HUES64 (cell line): ENCODE results near the gene GRID1.

ENCODE experiments used
- H3K27ac ChIP-seq: 2 replicates; pipeline ENCODE4 v1.7.0; 2013; ENCODE audit warnings: low read depth, low read length, inconsistent platforms
- H3K27me3 ChIP-seq: 2 replicates; pipeline ENCODE4 v1.6.1; 2013; ENCODE audit warnings: mild to moderate bottlenecking, low read length; ENCODE audit not compliant: insufficient read depth
- H3K36me3 ChIP-seq: 2 replicates; pipeline ENCODE4 v1.6.1; 2013; ENCODE audit warnings: mild to moderate bottlenecking, low read length; ENCODE audit not compliant: insufficient read depth
- H3K4me1 ChIP-seq: 2 replicates; pipeline ENCODE4 v1.6.1; 2013; ENCODE audit warnings: mild to moderate bottlenecking, low read length, moderate library complexity; ENCODE audit not compliant: insufficient read depth
- H3K4me3 ChIP-seq: 2 replicates; pipeline ENCODE4 v1.5.1; 2013; ENCODE audit warnings: mild to moderate bottlenecking, low read length, moderate library complexity
- H3K9ac ChIP-seq: 2 replicates; pipeline ENCODE4 v1.6.1; 2013; ENCODE audit warnings: mild to moderate bottlenecking, low read depth, low read length
- H3K9me3 ChIP-seq: 2 replicates; pipeline ENCODE4 v1.6.1; 2013; ENCODE audit warnings: low read depth, low read length; ENCODE audit not compliant: insufficient read depth
- WGBS: fragments of 150-250, 120-280 bp; methylation state at CpG from one replicate; pipeline ENCODE4 v1.1.7; 2013; ENCODE audit warnings: missing lambda C conversion rate; 5-methylcytosine and 5-hydroxymethylcytosine counted together

Gene GRID1

DNA sequence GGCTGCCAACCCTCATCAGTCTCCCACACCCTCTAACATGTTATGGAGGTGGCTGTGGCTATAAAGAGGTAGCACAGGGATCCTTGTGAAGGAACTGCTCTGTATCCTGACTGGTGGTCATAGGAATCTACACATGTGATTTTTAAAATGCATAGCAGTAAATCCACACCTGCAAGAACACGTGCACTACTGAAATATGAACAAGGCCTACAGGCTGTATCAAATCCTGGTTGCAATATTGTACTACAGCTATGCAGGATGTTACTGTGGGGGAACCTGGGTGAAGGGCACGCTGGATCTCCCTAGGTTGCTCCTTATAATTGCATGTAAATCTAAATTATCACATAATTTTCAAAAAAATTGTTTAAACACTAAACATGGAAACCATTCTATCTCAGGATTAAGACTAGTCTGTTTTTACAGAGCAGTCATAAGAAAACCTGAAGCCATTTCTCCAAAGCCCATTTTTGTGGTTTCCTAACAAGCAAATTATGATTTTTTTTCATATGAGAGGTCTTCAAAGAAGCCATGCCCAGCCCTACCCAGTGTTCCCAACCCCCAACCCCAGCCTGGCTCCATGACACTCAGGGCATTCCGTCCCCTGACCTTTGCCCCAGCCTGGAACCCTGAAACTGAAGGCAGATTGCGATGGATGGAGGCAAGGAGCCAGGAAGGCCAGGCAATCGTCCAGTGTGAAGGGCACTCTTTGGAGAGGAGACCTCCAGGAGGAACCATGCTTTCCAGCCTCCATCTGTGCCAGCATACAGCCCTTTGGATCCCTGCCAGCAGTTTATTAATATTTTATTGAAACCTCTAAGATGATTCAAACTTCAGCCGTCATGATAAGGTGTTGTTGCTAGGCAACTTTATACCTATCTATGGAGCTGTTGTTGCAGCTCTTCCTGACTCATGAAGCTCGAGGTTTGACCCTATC is 161.0 kb downstream of the GRID1 start:
- 89% methylated on average over 6 of the region's 7 CpGs for WGBS

DNA sequence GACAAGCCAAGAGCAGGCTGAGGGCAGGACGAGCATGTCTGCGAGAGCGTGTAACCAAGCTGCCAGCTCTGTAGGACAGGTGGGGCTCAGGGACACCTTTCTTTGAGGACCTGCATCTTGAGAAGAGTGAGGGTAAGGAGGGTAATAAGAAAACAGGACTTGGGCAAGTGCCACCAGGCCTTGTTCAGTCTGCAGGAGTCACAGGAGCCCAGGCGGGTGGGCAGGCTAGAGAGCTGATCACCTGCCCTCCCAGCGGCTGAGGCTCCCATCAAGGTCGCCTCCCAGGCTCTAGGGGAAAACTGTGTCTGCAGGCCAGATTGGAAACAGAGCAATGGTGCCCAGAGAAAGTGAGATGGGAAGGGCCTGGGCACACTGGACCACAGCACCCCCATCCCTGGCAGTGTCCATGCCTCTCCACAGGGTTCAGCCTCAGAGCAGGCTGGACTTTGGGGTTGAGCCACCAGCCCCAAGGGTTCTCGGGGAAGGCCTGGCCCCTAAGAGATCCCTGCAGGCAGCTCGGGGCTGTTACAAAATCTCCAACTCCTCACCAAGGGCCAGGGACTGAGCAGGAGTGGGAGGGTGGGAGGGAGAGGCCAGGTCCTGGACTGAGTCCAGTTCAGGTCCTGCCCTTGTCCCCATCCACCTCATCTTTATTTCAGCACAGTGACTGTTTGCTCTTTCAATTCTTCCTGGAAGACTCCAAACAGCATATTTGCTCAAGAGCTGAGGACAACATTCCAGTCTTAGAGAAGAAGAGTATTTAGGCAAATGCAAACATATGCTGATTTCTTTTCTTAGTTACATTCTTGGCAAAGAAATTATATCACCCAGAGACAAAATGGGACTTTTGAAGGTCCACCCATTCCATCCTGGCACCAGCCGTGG is 161.9 kb downstream of the GRID1 start:
- 93% methylated on average over 8 of the region's 9 CpGs for WGBS
- Histone ChIP-seq H3K9ac (no peak overlapping the region), H3K27ac (no peak overlapping the region), H3K4me3 (no peak overlapping the region), H3K4me1 (no peaks in the 10 kb centered on the region), H3K36me3 (no peaks in the 10 kb centered on the region), H3K9me3 (no peaks in the 10 kb centered on the region), H3K27me3 (no peaks in the 10 kb centered on the region)

More for the DNA sequence above, 161.0 kb downstream of the GRID1 start:
- H3K4me3 ChIP-seq, result no peak overlapping the region
- H3K9ac ChIP-seq, result no peak overlapping the region
- no peaks in the 10 kb centered on the region for H3K9me3 ChIP-seq
- no peaks in the 10 kb centered on the region for H3K36me3 ChIP-seq
- no peaks in the 10 kb centered on the region for H3K4me1 ChIP-seq
- no peak overlapping the region for H3K27ac ChIP-seq
- H3K27me3 ChIP-seq, result no peaks in the 10 kb centered on the region

DNA sequence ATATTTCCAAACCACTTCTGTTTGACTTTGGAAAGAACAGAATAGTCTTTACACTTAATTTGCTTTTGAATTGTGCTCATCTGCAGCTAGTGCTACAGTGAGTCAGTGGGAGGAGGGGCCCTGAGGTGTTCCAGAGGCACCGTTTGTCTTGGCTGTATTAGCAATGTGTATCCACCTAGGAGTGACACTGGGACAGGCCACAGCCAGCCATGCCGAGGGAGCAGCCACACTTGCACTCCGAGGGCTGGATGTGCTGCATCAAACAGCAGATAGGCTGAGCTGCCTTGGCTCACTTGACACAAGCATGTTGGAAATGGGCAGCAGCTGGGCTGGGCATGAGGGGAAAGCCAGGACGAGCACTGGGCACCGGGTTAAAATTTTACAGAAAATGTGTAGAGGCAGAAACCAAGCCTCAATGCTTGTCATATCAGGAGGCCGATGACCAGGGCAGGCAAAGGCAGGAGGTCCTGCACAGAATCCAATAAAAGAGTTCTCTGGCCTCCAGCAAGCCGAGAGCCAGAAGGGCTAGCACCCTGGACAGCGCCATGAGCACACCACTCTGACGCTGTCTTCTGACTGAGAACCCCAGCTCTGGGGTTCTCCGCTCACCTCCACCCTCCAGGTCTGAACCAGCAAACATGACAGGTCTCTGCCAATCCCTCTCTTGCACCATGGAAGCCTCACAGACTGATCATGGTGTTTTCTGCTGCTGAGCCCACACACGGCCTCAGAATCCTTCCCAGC is 163.3 kb downstream of the GRID1 start:
- Histone ChIP-seq H3K4me1 (no peaks in the 10 kb centered on the region), H3K27ac (no peak overlapping the region), H3K4me3 (no peak overlapping the region), H3K9ac (no peak overlapping the region), H3K36me3 (no peaks in the 10 kb centered on the region), H3K9me3 (no peaks in the 10 kb centered on the region), H3K27me3 (no peaks in the 10 kb centered on the region)
- 51% methylated on average over 11 of the region's 11 CpGs for WGBS

DNA sequence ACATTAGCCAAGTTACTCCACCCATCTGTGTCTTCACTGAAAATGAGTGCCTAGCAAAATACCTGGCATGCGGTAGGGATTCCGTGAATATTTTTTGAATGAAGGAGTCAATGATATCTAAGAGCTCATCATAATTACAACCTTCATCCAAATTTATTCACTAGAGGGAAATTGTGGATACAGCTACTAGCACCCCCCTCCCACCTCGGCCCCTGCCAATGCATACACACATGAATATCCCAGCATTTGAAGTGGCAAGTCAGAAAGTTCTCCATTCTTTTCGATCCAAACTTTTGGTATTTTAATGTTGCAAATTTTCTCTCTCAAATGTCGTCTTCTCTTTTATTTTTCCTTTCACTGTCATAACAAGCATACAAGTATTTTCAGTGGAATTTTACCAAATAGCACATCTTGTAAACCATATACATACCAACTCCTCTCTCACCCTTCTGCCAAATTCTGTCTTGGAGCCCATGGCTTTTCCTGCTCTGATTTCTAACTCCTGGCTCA is 164.3 kb downstream of the GRID1 start:
- Histone ChIP-seq H3K36me3 (no peaks in the 10 kb centered on the region), H3K9ac (no peak overlapping the region), H3K4me1 (no peaks in the 10 kb centered on the region), H3K27ac (no peak overlapping the region), H3K27me3 (no peaks in the 10 kb centered on the region), H3K9me3 (no peaks in the 10 kb centered on the region), H3K4me3 (no peak overlapping the region)
- WGBS, result 92% methylated on average over 3 of the region's 5 CpGs

DNA sequence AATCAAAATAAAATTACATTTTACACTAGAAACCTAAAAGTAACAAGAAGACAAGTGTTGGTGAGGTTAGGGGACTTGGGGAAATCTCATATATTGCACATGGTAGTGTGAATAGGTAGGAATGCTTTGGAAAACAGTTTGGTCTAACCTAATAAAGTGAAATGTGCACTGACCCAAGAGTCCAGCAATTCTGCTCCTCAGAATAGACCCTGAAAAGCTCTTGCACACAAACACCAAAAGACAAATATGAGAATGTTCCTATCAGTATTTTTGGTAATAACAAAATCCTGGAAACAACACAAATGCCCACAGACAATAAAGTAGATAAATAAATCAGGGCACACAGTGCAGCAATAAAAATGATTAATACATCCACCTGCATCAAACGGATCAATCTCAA is 165.7 kb downstream of the GRID1 start:
- no peak overlapping the region for H3K4me3 ChIP-seq
- H3K27ac ChIP-seq, result no peak overlapping the region
- no peaks in the 10 kb centered on the region for H3K9me3 ChIP-seq
- H3K4me1 ChIP-seq, result no peaks in the 10 kb centered on the region
- no peak overlapping the region for H3K9ac ChIP-seq
- no peaks in the 10 kb centered on the region for H3K27me3 ChIP-seq
- no peaks in the 10 kb centered on the region for H3K36me3 ChIP-seq
- WGBS, result 100% methylated on average over 1 of the region's 1 CpG

DNA sequence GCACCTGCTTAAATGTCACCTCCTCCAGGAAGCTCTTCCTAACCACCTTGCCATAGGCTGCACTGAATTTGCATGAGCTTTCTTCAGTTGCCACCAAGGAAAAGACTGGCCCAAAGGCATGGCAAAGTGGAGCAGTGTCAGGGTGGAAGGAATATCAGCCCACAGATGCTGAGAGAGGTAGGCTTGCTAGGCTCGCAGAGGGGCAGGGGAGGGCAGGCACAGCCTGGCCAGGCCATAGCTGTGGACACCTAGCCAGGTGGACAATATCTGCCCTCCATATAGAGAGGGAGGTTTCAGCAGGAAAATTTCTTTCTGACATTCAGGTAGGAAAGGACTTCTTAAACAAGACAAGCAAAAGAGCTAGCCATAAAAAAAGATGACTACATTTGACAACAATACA is 166.3 kb downstream of the GRID1 start:
- Histone ChIP-seq H3K9me3 (no peaks in the 10 kb centered on the region), H3K4me1 (no peaks in the 10 kb centered on the region), H3K9ac (no peak overlapping the region), H3K27me3 (no peaks in the 10 kb centered on the region), H3K27ac (no peak overlapping the region), H3K36me3 (no peaks in the 10 kb centered on the region), H3K4me3 (no peak overlapping the region)
- WGBS, result 95% methylated on average over 1 of the region's 1 CpG

DNA sequence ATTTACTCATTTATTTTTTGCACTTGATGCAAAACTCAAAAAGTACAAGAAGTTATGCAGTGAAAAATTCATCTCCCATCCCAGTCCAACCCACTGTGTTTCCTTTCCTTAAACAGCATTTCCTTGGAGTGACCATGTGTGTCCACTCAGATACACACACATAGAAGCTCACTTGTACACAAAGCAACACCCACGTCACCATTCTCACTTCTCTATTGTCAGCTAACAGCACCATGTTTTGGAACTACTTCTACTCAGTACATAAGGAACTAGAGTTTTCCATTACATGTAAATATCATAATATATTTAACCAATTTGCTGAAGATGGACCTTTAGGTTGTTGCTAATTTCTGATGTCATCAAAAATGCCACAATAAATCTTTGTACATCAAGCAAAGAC is 167.6 kb downstream of the GRID1 start:
- Histone ChIP-seq H3K9me3 (no peaks in the 10 kb centered on the region), H3K4me3 (no peak overlapping the region), H3K9ac (no peak overlapping the region), H3K4me1 (no peaks in the 10 kb centered on the region), H3K27me3 (no peaks in the 10 kb centered on the region), H3K36me3 (no peaks in the 10 kb centered on the region), H3K27ac (no peak overlapping the region)
- WGBS, result 87% methylated on average over 1 of the region's 1 CpG

DNA sequence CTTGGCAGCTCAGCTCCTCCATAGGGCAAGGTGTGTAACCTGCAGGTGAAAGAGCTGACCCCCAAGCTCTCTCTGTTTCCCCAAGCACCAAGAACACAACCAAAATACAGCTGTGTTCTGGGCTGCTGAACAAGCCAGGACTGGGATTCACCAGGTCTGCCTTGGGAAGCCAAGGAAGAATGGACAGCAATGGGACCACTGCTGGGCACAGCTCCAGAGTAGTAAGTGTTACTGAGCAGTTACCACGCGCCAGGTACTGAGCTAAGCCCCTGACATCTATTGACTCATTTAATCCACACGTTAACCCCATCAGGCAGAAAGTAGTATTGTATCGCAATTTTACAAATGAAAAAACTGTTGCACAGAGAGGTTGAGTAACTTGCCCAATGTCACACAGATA is 168.3 kb downstream of the GRID1 start:
- Histone ChIP-seq H3K27ac (no peak overlapping the region), H3K9ac (no peak overlapping the region), H3K9me3 (no peaks in the 10 kb centered on the region), H3K4me1 (no peaks in the 10 kb centered on the region), H3K36me3 (no peaks in the 10 kb centered on the region), H3K4me3 (no peak overlapping the region), H3K27me3 (no peaks in the 10 kb centered on the region)
- WGBS, result 95% methylated on average over 4 of the region's 4 CpGs

DNA sequence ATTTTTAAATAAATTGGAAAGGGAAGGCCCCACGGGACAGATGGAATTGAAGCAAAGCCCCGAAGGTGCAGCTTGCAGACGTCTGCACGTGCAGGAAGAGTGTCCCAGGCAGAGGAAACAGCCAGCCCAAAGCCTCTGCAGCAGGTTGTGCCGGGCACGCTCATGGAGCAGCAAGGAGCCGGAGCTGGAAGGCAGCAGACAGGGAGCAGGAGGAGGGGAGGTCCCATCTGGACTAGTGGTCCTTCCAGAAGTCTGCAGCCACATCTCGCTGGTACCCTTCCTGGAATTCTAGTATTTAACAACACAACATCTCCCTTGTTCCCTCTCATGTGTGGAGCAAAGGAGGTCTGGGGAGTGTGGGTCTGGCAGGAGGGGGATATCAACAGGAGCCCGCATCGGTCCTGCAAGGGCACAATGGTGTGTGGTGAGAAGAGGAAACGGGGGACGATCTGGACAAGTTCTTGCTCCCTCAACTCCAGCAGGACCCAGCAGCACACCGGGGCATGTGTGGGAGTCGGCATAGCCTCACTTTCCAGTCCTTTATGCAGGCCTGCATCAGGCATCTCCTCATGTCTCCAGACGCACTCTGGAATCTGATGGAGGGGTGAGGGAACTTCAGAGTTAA is 169.3 kb downstream of the GRID1 start:
- H3K4me3 ChIP-seq, result no peak overlapping the region
- H3K27me3 ChIP-seq, result no peaks in the 10 kb centered on the region
- no peak overlapping the region for H3K9ac ChIP-seq
- no peaks in the 10 kb centered on the region for H3K36me3 ChIP-seq
- H3K27ac ChIP-seq, result no peak overlapping the region
- H3K9me3 ChIP-seq, result no peaks in the 10 kb centered on the region
- WGBS, result 85% methylated on average over 14 of the region's 15 CpGs
- H3K4me1 ChIP-seq, result no peaks in the 10 kb centered on the region

DNA sequence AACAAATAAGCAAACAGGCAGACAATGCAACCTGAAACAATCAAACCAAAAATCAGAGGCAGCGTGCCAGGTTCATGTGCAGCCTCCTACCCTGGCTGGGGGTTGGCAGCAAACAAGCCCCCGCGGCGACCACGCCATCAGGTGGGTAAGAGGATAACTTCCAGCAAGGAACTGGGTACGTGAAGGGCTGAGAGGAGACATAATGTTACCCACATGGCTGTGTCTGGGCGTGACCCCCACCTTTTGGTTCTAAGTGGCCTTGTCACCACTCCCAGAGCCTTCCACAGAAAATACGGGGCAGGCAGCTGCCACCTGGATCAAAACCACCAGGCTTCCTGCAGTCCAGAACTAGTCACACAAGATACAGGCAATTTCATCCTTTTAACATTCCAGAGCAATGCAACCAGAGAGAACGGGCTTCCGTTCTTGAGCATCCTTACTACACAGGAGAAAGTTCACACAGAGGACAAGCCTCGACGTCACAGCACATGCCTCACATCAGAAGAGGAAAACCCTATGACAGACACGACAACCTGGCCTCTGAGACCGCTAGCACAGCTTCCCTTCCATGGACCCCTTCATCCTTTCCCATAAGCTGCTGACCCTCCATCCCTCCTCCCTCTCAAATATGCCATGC is 171.0 kb downstream of the GRID1 start:
- no peak overlapping the region for H3K27ac ChIP-seq
- H3K27me3 ChIP-seq, result no peaks in the 10 kb centered on the region
- 94% methylated on average over 14 of the region's 14 CpGs for WGBS
- H3K36me3 ChIP-seq, result no peaks in the 10 kb centered on the region
- H3K4me1 ChIP-seq, result no peaks in the 10 kb centered on the region
- no peaks in the 10 kb centered on the region for H3K9me3 ChIP-seq
- H3K9ac ChIP-seq, result no peak overlapping the region
- no peak overlapping the region for H3K4me3 ChIP-seq
